ENCODE measurements around the gene CD180.
A peak's percentile ranks its signal among the peaks of the same experiment; 100 is the strongest.

CD180 gene

DNA sequence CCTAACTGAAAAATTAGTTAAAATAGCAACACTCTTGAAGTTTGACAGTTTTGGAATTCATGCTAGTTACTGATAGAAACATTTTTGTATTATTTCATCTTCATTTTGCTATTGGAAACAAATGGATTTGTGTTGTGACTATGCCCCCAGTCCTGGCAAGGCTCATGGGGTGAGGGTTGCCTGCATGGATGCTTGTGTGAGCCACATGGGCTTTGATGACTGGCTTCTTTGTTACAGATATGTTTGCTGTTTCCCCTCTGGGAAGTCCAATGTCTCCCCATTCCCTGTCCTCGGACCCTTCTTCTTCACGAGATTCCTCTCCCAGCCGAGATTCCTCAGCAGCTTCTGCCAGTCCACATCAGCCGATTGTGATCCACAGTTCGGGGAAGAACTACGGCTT, 44.2 kb downstream of the CD180 start:
- Histone ChIP-seq H3K4me1 (ENCODE audit: low read length) (peaks cover 7% of the 10 kb centered on the region), H3K9me3 (ENCODE audit: insufficient read depth, low read length) (no peaks in the 10 kb centered on the region), H3K36me3 (replicated peaks; ENCODE audit: low read depth, low read length) (no peaks in the 10 kb centered on the region), H3K79me2 (ENCODE audit: low read length) (no peaks in the 10 kb centered on the region), H4K20me1 (ENCODE audit: insufficient read depth, low read length) (no peaks in the 10 kb centered on the region), H3K4me3 (ENCODE audit: low read length) (no peak overlapping the region), H3K27ac (ENCODE audit: low read length) (no peak overlapping the region), H3K27me3 (ENCODE audit: low read depth, low read length) (peaks cover 10% of the 10 kb centered on the region), H3K4me2 (ENCODE audit: low read length) (no peak overlapping the region), H2AFZ (ENCODE audit: low read depth, low read length) (no peak overlapping the region), H3K9ac (ENCODE audit: low read length) (no peak overlapping the region)
- TF ChIP-seq EZH2phosphoT487 (IDR thresholded peaks at IDR 0.05; ENCODE audit: low read depth), result no peak
- TF ChIP-seq, protein P1, sequence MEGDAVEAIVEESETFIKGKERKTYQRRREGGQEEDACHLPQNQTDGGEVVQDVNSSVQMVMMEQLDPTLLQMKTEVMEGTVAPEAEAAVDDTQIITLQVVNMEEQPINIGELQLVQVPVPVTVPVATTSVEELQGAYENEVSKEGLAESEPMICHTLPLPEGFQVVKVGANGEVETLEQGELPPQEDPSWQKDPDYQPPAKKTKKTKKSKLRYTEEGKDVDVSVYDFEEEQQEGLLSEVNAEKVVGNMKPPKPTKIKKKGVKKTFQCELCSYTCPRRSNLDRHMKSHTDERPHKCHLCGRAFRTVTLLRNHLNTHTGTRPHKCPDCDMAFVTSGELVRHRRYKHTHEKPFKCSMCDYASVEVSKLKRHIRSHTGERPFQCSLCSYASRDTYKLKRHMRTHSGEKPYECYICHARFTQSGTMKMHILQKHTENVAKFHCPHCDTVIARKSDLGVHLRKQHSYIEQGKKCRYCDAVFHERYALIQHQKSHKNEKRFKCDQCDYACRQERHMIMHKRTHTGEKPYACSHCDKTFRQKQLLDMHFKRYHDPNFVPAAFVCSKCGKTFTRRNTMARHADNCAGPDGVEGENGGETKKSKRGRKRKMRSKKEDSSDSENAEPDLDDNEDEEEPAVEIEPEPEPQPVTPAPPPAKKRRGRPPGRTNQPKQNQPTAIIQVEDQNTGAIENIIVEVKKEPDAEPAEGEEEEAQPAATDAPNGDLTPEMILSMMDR (IDR thresholded peaks at IDR 0.05; ENCODE audit: low read depth, low read length), result no peak

DNA sequence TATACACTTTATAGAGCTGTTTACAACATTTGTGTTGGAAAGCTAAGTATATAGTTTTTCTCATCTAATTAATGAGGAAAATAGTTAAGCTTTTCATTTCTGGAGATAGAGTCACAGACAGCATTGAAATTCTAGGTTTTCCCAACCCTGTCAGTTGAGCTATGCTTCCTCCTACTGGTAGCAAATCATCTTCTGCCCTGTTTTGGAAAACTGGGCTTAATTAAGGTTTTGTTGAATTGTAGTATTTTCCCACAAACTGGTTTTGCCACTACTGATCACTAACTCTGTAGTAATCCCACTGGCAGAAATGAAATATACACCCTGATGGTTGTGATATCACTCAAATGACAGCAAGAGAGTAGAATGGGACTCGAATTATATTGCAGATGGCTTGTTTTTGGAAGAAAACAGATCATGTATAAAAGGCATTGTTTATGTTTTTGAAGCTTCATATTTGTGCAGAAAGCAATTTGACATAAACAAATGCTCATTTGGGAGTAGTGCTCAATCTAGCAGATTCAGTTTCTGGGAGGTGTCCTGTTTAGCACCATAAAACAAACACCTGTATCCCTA, 46.6 kb downstream of the CD180 start:
- Histone ChIP-seq H3K4me1 (ENCODE audit: low read length) (peaks cover 4% of the 10 kb centered on the region), H3K9ac (ENCODE audit: low read length) (no peak overlapping the region), H4K20me1 (ENCODE audit: insufficient read depth, low read length) (no peaks in the 10 kb centered on the region), H3K4me3 (ENCODE audit: low read length) (no peak overlapping the region), H3K79me2 (ENCODE audit: low read length) (no peaks in the 10 kb centered on the region), H3K27me3 (ENCODE audit: low read depth, low read length) (peaks cover 10% of the 10 kb centered on the region), H3K4me2 (ENCODE audit: low read length) (no peak overlapping the region), H3K36me3 (replicated peaks; ENCODE audit: low read depth, low read length) (no peaks in the 10 kb centered on the region), H3K27ac (ENCODE audit: low read length) (no peak overlapping the region), H3K9me3 (ENCODE audit: insufficient read depth, low read length) (no peaks in the 10 kb centered on the region), H2AFZ (ENCODE audit: low read depth, low read length) (no peak overlapping the region)
- TF ChIP-seq, protein P1 (IDR thresholded peaks at IDR 0.05; ENCODE audit: low read depth, low read length), result peak; percentile 38
- TF ChIP-seq EZH2phosphoT487 (IDR thresholded peaks at IDR 0.05; ENCODE audit: low read depth), result no peak

DNA sequence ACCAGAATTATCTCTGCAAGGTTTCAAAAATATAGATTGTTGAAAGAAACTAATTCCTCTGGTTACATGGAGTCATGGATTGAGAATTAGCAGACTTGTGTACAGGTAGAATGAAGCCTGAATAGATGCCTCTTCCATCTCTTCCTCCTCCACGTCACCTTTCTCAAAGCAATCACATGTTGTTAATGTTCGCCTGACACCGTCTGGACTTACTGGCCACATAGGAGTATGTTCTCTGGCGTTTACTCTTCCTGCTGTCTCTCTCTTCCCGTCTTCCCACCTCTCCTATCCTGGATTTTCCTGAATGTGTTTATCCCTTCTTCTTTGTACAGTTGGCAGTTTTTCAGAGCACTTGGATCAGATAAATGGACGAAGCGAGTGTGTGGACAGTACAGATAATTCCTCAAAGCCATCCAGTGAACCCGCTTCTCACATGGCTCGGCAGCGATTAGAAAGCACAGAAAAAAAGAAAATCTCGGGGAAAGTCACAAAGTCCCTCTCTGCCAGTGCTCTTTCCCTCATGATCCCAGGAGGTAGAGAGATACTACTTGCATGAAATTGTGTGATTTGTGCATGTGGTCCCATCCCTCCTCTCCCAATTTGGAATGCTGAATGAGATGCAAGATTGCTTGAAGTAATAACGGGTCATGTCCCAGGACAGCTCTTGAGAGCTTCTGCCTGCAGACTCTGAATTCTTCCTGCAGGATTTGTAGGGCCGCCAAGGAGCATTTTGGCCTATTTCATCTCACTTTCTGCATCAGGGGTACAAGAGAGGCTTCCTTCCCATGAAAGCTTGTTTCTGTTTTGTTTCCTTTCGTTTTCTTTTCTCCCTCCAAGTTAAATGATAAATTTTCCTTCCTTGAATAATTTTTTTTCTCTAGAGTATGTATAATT, 47.3 kb downstream of the CD180 start:
- H3K27me3 ChIP-seq (ENCODE audit: low read depth, low read length), result peaks cover 10% of the 10 kb centered on the region
- TF ChIP-seq EZH2phosphoT487 (IDR thresholded peaks at IDR 0.05; ENCODE audit: low read depth), result no peak
- TF ChIP-seq, protein P1 (IDR thresholded peaks at IDR 0.05; ENCODE audit: low read depth, low read length), result no peak
- H4K20me1 ChIP-seq (ENCODE audit: insufficient read depth, low read length), result no peaks in the 10 kb centered on the region
- no peaks in the 10 kb centered on the region for H3K9me3 ChIP-seq (ENCODE audit: insufficient read depth, low read length)
- no peak overlapping the region for H3K4me2 ChIP-seq (ENCODE audit: low read length)
- peaks cover 4% of the 10 kb centered on the region for H3K4me1 ChIP-seq (ENCODE audit: low read length)
- no peak overlapping the region for H3K9ac ChIP-seq (ENCODE audit: low read length)
- no peak overlapping the region for H3K27ac ChIP-seq (ENCODE audit: low read length)
- no peak overlapping the region for H3K4me3 ChIP-seq (ENCODE audit: low read length)
- H3K36me3 ChIP-seq (replicated peaks; ENCODE audit: low read depth, low read length), result no peaks in the 10 kb centered on the region
- no peaks in the 10 kb centered on the region for H3K79me2 ChIP-seq (ENCODE audit: low read length)
- H2AFZ ChIP-seq (ENCODE audit: low read depth, low read length), result no peak overlapping the region

DNA sequence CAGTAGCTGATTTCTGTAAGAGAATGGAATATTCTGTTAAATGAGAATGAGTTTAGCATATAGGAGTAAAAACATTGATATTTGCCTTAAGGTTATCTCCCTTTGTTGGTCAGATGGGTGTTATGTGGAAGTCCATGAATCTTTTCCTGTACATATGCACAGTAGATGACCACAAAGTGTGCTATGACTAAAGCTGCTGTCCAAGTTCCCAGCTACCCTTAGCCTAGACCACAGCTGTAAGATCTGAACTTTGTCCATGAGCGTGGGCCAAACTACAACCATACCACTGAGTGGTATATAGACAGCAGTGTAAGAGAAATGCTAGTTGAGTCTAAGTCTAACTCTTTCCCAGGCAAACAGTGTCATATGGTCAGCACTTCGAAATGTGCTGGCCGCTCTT, 48.8 kb downstream of the CD180 start:
- Histone ChIP-seq H3K9me3 (ENCODE audit: insufficient read depth, low read length) (no peaks in the 10 kb centered on the region), H4K20me1 (ENCODE audit: insufficient read depth, low read length) (no peaks in the 10 kb centered on the region), H3K4me1 (ENCODE audit: low read length) (no peaks in the 10 kb centered on the region), H3K4me3 (ENCODE audit: low read length) (no peak overlapping the region), H3K27me3 (ENCODE audit: low read depth, low read length) (peaks cover 5% of the 10 kb centered on the region; the same call in 1 of the 2 replicates), H3K79me2 (ENCODE audit: low read length) (no peaks in the 10 kb centered on the region), H3K4me2 (ENCODE audit: low read length) (no peak overlapping the region), H3K27ac (ENCODE audit: low read length) (no peak overlapping the region), H3K9ac (ENCODE audit: low read length) (no peak overlapping the region), H3K36me3 (replicated peaks; ENCODE audit: low read depth, low read length) (no peaks in the 10 kb centered on the region), H2AFZ (ENCODE audit: low read depth, low read length) (no peak overlapping the region)
- no peak for TF ChIP-seq EZH2phosphoT487 (IDR thresholded peaks at IDR 0.05; ENCODE audit: low read depth)
- TF ChIP-seq, protein P1 (IDR thresholded peaks at IDR 0.05; ENCODE audit: low read depth, low read length), result no peak
